Fibroblast of upper back skin (primary cell): ENCODE measurements around the gene PODXL.
"Not testable (repeated sequence)": the region's sequence is repeated elsewhere in the genome, so short reads cannot be mapped to it uniquely, and the experiment has no call there.

ENCODE experiments used
- DNase-seq: peaks from one replicate; pipeline ENCODE4 v3.0.0-alpha.2; 2013

Gene PODXL

DNA sequence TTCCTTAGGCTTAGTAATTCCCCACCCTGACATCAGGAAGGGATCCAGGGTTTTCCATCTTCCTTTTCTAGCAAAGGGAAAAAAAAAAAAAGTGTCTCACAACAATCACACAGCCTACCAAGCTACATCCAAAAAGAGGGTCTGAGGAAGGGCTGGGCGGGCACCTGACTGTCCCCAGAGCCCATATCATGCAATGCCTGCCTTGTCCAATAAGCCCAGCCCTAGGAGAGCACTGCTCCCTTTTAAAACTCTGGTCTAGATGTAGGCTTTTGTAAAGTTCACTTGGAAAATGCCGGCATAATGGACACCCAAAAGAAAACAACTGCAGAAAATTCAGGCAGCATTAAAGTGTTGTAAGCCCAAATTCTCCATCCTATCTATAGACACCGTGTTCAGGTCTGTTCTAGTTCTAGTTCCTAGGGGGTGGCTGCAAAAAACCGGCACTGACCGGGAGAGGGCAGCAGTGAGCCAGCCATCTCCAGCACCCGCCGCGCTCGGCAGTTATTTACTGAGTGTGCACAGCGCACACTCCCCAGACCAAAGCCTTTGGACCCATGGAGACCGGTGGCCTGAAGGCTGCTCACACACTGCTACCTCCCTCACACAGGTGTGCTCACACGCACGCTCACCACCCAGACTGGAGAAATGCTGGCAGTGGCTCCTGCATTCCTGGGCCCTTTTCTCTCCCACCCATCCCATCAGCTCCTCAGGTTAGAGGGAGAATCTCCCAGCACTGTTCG, 48.7 kb downstream of the PODXL start:
- peak; percentile 68 for DNase-seq

DNA sequence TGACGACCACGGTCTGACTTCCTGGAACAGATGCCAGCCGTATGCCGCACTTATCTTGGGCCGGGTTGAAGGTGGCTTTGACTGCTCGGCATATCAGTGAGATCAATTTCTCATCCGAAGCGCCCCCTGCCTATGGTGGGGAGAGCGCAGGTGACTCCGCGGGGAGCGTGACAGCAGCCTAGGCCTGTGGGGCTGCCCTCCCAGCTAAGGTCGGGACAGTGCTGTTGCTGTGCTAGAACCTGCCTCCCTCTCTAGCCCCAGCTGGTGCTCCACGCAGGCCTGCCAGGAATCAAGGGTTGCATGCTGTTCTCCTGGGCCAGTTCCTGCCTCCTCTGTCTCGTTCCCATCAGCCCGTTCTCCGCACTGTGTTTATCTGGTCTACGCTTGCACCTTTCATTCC, 49.8 kb downstream of the PODXL start:
- DNase-seq: no peak

DNA sequence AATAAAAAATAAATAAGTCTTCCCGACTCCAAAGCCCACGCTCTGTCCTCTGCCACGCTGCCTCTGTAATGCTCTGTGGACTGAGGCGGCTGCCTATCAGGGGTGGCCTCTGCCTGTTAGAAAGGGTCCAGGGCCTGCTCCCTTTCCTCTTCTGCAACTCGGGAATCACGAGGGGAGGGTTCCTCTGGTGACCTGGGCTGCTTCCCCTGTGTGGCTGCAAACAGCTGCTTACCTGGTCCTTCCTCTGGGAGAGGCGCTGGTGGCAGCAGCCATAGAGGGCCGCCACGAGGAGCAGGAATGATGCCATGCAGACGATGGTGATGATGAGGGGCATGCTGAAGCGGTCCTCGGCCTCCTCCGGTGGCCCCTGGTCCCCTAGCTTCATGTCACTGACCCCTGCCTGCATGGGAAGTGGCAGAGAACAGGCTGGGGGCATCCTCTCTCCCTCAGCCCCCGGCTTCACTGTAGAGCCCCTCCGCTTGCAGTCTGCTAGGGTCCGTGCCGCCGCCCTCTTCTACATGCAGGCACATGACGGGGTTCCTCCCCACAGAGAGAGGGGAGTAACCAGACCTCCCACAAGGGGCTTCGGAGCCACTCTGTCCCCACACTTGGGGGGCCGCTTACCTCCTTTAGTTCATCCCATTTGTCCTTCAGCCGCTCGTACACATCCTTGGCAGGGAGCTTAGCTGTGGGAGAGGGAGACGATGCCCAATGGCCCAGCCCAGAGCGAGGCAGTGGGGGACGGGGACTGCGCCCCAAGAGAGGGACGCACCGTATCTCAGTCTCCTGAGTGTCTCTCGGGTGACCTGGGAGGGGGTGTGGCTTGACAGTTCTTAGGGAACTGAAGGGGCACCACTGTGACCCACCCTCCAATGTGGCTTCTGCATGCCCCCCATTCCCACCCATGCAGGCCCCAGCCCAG, 50.5 kb downstream of the PODXL start:
- no peak for DNase-seq

DNA sequence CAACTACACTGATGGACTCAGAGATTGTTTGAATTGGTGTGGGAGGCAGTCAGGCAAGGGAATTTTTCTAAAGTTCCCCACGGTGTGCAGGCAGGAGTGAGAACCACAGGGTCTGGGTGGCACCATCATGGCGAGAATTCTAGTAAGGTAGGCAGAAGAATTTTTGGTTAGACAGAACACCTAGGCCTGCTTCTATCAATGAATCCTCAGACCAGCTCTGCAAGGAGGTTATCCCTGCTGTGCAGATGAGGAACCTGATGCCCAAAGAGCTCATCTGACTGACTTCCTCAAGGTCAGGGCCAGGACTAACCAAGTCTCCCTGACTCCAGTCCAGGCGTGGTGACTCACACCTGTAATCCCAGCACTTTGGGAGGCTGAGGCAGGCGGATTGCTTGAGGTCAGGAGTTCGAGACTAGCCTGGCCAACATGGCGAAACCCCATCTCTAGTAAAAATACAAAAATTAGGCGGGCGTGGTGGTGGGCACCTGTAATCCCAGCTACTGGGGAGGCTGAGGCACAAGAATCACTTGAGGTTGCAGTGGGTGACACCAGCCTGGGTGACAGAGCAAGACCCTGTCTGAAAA, 51.3 kb downstream of the PODXL start:
- DNase-seq: not testable (repeated sequence)

DNA sequence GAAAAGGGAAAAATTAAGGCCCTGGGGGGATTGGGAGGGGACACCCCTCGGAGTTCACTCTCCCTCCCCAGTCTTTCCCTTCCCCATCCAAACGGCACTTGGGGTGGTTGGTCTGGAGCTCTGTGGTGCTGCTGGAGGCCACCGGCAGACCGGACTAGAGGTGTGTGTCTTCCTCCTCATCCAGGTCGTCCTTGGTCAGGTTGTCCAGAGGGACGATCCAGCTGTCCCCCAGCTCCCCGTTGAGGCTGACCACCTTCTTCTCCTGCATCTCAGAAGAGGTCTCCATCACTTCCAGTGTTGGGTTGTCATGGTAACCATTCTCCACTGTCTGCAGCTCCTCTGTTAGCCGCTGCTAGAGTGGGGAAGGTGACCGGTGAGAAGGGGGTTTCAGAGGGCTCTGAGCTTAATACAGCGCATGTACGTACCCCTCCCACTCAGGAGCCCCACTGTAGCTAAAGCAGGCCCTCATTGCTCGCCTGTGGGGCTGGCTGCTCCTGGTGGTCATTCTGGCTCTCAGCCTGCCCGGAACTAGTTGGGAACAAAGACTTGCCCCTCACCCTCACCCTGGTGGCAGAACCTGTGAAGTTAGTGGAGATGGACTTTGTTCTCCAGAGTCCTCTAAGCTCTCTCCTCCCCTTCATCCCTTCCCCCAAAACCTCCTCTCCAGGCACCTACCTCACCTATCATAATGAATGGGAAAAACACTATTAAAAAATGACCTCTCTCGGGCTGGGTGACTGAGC, 52.1 kb downstream of the PODXL start:
- DNase-seq: no peak

DNA sequence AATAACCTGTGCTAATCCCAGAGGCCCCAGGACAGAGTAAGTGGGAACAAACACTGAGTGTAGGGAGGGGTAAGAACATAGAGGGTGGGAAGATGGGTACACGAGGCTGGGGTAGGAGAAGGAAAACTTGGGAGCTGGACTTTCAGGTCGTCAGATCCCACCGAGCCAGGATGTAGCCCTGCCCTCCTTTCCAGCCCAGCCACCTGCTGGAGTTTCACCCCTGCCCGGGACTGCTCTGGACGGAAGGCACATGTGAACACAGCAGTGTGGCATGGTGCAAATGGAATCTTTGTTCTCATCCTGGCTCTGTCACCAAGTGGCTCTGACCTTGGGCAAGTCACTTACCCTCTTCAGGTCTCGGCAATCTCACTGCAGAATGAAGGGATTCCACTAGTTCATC, 52.8 kb downstream of the PODXL start:
- no peak for DNase-seq

DNA sequence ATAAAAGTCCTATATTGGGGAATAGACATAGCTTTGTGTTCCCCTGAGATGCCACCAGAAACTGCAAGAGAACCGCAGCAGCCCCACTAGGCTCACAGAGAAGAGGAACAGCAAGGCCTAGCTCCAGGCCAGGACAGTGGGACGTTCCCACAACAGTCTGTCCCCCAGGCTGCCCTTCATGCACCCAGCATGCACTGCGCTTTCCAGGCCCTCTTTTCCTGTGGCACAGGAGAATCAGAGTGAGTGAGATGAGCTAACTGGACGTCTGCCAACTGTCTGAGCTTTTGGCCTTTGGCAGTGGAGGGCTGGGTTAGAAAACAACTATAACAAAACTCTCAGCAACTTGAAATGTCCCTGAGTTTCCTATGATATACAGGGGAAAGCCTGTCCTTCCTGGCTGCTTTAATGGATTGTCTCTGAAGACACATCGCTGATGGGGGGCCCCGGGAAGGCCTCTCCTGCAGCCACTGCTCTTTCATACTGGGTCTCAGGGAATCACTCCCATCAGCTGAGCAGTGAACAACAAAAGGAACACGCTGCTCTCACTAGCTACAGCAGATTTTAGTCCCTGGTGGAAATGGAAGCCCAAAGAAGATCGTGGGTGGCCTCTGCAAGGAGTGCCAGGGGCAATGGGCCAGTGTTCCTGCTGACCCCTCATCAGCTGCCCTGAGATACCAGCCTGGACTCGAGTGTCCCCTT, 53.5 kb downstream of the PODXL start:
- DNase-seq: peak; percentile 58

DNA sequence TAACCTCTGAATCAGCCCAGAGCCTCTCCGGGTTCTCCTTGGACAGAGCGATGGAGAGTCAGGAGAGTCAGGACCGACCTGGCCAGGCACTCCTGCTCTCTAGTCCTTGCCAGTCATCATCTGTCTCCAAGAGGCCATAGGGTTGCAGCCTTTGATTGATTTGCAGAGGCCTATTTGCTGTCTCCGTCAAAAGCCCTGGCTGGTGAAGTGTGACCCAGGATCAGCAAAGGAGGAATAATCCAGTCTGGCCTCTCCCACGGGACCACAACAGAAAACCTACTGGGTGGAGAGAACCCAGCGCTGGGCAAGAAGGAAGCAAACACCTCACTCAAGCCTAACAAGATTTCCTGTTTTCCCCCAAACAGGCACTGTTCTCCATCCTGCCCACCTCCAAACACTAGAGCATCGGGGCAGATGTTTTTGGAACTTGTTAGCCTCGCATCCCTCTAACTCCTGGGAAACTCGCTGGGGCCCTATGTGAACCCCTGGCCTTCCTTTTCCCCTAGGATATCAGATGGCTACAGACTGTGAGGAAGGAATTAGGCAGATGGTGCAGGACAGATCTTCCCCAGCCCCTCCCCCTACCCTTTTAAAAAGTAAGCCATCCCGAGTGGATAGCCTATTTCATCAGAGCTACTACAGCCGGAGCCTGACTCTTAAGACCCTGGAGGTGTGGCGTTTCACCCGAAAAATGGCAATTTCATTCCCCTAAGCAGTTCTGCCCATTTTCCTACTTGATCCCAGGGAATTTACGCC, 54.3 kb downstream of the PODXL start:
- no peak for DNase-seq

DNA sequence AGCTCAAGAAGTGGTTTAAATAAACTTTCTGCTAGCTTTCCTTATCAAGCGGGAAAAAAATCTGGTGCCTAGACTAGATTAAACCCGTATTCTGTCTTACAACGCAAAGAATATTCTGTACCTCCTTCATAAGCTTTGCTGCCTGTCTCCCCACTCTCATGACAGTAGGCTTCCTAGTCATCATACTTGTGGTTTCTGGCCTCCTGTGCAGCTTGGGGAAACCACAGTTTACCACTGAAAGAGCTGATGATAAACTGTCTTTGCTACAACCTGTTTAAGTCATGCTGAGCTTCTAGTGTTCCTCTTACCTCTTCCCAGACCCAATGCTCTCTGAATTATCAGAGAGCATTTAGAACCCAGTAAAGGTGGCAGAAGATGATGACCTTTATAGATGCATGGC, 55.0 kb downstream of the PODXL start:
- DNase-seq: peak; percentile 80

DNA sequence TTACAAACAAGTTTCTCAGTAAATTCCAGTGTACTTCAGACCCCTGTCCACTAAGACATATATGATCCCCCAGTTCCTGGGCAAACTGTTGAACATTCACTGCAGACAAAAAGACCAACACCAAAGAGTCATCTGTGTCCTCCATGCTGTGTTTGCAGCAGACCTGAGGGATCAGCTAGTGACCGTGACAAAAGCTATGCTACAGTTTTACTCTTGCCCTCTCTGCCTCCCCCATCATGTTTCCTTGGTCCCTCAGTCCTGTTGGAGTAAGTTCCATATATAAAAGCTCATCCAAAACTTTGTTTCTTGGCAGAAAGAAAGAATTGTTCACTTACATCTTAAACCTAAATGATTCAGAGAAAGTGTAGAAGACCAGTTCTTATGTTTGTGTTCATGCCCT, 56.1 kb downstream of the PODXL start:
- DNase-seq: no peak

DNA sequence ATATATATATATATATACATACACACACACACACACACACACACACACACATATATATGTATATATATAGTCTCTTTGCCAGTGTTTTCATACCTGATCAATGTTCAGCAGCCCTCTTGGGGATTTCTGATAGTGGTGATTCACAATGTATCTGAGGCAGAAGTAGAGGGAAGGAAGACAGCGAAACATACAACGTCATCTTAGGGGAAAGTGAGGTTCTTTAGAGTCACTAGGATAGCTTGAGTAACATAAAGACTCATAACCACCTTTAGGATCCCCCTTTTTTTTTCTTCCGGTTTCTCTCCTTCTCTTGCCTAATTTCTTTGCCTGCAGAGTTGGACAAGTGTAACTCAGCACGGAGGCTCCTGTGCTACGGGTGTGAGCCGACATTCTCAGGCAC, 56.6 kb downstream of the PODXL start:
- DNase-seq: no peak

DNA sequence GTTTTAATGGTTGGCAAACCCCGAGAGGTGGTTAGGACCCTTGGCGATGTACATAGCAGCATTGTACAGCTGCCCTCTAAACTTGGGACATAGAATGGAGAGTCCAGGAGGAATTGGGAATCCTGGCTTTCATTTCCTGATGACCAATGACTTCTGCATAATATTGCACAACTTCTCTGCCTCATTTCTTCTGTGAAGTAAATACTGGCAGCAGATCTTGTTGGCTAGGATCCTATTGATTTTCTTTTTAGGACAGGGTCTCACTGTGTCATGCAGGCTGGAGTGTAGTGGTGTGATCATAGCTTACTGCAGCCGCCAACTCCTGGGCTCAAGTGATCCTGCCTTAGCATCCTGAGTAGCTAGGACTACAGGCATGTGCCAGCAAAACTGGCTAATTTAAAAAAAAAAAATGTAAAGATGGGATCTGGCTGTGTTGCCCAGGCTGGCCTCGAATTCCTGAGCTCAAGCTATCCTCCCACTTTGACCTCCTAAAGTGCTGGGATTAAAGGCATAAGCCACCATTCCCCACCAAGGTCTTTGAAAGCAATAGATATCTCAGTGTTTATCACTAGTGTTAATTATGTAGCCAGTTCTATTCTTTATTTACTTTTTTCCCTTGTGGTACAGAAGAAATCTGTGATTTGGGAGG, 58.1 kb downstream of the PODXL start:
- DNase-seq: no peak

DNA sequence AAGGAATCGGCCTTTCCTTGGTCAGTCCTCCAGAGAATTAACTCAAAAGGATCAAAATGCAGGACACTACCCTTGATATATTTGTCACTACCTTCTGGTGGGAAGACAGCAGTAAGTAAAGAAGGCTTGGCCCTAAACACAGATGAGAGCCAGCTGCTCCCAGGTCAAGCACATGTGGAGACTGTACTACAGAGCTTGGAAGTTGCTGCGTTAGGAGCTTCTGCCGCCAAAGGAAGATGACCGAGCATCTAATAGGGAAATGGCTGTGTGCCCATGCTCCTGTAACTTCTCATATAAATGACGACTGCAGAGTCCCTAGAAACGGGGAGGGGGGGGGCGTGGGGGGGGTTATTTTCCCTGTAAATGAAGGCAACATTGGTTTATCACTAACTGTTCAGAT, 59.0 kb downstream of the PODXL start:
- DNase-seq: no peak

DNA sequence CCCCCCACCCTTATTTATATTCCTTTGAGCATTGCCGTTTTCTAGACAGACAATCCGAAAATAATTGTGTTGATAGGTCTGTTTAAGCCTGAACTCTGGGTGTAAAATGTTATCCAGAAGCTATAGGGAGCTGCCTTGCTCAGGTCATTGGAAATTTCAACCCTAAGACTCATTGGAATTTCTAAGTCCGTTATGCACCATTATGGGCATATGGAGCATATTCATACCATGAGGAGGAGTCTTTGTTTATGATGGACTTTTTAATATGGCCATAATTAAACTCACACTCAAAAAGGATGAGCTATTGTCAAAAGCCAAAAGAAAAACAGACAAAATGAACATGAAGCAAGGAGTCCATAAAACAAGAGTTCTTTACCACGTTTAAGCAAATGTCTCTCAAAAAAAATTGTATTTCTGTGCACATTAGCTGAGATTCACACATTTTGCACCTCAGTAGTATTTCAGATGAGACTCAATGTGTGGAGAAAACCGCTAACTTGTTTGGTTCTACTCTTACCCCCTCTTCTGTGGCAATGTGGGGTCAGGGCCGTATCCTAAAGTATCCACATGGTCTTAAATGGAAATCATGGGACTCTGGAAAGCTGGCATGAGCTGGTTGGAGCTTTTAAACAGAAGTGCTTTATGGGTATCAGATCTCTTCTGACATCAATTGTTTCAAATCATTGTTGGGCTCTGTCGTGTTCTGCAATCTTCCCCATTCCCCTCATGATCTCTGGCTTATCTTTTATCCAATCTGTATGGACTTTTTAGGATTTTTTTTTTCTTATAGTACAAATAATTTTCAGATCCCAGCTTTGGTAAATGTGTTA, 60.5 kb downstream of the PODXL start:
- DNase-seq: no peak

DNA sequence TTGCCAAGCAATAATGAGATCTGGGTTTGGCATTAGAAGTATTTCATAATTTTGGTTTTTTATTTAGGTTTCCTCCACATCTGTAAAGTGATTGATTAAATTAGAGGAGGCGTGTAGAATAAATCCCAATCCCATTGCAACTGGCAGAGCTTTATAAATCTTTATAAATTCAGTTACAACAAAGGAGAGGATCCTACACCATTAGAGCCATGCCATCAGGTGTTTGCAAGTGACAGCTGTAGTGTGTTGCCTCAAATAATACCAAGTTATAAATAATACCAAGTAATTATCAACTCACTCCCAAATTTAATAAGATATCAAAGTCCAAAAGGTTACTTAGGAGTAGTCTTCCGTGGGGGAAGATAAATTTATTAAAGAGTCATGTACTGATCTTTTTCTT, 62.2 kb downstream of the PODXL start:
- DNase-seq: no peak

DNA sequence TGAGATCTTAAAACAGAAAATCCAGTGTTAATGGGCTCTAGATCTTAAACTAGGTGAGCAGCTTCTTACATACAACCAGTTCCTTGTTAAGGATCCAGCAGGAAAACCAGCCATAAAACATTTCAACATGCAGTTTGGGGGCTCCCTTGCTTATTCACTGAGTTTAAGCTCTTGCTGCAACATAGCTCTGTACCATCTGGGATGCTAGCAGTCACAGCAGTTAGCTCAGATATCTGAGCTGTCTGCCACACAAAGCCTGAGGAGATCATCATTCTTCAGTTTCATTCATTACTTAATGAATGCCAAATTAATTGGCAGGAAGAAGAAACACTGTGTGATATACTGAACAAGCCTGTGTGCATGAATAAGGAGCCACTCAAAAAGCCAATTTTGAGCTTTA, 62.8 kb downstream of the PODXL start:
- DNase-seq: no peak

DNA sequence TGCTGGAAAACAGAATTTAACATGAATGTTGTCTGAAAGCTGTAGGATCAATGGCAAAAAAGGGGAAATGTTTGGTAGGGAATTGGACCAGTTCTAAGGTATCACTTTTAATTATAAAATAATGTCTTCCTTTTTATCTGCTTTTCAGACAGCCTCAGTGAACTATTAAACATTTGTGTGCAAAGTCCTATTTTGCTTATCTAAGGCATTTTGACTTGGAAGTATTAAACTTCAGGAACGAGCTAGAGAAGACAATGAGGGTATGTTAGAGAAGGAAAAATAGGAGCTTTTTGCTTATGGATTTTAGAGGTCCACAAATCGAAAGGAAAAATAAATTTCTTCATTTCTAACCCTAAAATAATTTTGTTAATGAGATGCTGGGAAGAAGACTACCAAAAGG, 63.3 kb downstream of the PODXL start:
- DNase-seq: no peak

DNA sequence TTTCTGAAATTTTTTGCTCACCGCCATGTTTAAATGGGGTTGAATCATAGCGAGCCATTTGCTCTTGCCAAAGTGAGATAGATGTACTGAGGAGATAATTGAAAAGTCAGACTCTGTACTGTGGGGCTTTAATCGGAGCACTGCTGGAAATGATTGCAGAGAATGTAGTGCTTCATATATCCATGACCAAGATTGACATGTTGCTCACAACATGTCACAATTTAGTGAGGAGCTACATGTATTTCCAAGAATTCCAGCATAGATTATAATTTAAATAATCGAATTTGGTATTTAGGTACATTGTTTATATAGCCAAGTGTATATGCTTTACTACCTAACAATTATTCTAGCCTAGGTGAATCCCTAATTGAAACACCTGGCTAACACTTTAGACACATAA, 66.5 kb downstream of the PODXL start:
- DNase-seq: no peak

DNA sequence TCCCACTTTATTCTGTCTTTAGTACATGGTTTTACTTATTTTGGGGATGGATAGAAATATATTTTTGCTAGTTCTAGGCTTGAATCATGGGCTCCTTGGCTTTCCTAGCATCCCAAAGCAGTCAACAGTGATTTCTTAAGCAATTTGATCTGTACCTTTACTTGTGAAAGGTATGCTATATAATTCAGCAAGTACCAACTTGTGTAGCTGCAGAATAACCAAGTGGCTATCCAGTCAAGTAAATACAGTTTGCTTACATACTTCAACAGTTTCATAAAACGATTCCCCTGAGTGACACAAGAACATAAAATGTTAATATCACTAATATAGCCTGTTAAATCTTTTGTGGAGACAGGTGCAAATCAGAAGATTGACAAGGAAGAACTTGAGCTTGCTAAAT, 67.2 kb downstream of the PODXL start:
- DNase-seq: no peak

DNA sequence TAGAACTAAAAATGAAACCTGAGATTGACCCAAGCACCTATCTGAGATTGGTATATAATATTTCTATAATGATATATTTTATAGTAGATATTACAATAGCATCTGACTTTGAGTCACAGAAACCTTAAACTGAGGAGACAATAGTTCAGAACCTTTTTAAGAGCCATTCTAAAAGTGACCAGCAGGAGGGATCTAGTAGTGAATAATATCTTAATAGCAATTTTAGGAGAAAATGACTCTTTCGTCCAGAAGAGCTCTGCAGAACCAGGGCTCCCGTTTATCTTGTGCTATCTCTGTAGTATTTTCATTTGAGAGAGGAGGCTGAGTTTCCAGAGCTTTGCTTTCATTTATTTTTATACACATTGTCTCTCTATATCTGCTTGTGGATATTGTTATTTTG, 68.1 kb downstream of the PODXL start:
- DNase-seq: no peak
